ENCODE measurements around the gene MEIG1.
"Not testable (repeated sequence)": the region's sequence is repeated elsewhere in the genome, so short reads cannot be mapped to it uniquely, and the experiment has no call there.

MEIG1 gene

DNA sequence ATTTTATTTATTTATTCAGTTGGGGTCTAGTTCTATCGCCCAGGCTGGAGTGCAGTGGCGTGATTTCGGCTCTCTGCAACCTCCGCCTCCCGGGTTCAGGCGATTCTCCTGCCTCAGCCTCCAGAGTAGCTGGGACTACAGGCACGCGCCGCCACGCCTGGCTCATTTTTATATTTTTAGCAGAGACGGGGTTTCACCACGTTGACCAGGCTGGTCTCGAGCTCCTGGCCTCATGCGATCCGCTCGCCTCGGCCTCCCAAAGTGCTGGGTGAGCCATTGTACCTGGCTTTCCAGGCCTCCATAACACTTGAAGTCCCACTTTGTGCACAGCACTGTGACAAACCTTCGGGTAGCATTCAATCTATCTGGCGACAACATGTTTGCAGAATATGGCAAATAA, 4.3 kb upstream of the MEIG1 start:
- no peak overlapping the region for H3K4me3 ChIP-seq (ENCODE audit: low read depth, low read length)
- TF ChIP-seq, protein P1, sequence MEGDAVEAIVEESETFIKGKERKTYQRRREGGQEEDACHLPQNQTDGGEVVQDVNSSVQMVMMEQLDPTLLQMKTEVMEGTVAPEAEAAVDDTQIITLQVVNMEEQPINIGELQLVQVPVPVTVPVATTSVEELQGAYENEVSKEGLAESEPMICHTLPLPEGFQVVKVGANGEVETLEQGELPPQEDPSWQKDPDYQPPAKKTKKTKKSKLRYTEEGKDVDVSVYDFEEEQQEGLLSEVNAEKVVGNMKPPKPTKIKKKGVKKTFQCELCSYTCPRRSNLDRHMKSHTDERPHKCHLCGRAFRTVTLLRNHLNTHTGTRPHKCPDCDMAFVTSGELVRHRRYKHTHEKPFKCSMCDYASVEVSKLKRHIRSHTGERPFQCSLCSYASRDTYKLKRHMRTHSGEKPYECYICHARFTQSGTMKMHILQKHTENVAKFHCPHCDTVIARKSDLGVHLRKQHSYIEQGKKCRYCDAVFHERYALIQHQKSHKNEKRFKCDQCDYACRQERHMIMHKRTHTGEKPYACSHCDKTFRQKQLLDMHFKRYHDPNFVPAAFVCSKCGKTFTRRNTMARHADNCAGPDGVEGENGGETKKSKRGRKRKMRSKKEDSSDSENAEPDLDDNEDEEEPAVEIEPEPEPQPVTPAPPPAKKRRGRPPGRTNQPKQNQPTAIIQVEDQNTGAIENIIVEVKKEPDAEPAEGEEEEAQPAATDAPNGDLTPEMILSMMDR (IDR thresholded peaks at IDR 0.05; ENCODE audit: low read depth, low read length) = no peak
- in situ Hi-C loops (cut with HindIII; ENCODE audit: low sequenced_read_pairs) = no loop called here
- DNase-seq (ENCODE audit: low read depth, low spot score) = no peak

DNA sequence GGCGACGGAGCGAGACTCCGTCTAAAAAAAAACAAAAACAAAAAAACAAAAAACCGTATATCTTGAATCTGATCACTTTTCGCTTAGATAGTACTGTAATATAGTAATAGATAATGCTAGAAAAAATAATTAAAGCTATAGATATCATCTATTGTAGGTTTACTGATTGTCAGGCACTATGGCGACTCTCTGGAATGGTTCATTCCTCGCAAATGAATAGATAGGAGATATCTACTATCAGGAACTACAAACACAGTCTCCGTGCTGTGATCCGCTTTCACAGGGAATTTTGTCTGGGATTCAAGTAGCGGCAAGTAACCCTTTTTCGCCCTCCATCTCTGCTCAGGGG, 342 bp upstream of the MEIG1 start:
- TF ChIP-seq, protein P1 (IDR thresholded peaks at IDR 0.05; ENCODE audit: low read depth, low read length) = no peak

DNA sequence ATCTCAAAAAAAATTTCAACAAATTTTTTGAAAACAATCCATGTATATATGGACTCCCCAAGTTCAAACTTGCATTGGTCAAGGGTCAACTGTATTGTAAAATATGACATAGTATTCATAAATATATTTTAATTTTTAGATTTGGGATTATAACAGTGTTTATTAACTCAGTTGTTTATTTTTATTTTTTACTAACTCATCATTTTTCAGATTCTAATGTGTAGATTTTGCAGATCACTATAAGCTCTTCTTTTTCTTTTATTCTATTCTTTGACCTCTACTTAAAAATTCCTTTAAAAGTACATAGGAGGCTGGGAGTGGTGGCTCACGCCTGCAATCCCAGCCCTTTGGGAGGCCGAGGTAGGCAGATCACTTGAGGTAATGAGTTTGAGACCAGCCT, 8.7 kb downstream of the MEIG1 start:
- in situ Hi-C loops (cut with HindIII; ENCODE audit: low sequenced_read_pairs) = no loop called here
- TF ChIP-seq, protein P1 (IDR thresholded peaks at IDR 0.05; ENCODE audit: low read depth, low read length) = no peak
- no peak for DNase-seq (ENCODE audit: low read depth, low spot score)
- H3K4me3 ChIP-seq (ENCODE audit: low read depth, low read length) = no peak overlapping the region

More for the DNA sequence above, 342 bp upstream of the MEIG1 start:
- DNase-seq (ENCODE audit: low read depth, low spot score) = no peak
- in situ Hi-C loops (cut with HindIII; ENCODE audit: low sequenced_read_pairs) = no loop called here
- peak overlapping the region; percentile 76 for H3K4me3 ChIP-seq (ENCODE audit: low read depth, low read length)

DNA sequence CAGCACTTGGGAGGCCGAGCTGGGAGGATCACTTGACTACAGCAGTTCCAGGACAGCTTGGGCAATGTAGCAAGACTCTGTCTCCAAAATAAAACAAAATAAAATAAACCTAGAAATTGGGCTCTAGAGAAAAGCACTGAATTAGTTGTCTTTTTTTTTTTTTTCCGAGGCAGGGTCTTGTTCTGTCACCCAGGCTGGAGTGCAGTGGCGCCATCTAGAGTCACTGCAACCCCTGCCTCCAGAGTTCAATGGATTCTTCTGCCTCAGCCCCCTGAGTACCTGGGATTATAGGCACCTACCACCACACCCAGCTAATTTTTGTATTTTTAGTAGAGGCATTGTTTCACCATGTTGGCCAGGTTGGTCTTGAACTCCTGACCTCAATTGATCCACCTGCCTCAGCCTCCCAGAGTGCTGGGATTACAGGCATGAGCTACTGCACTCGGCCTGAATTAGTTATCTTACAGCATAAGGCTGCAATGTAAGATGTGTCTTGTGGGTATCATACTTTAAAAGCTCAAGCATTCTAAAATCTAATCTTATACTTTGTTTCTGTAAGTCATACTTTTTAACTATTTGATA, 12.8 kb downstream of the MEIG1 start:
- in situ Hi-C loops (cut with HindIII; ENCODE audit: low sequenced_read_pairs) = no loop called here

DNA sequence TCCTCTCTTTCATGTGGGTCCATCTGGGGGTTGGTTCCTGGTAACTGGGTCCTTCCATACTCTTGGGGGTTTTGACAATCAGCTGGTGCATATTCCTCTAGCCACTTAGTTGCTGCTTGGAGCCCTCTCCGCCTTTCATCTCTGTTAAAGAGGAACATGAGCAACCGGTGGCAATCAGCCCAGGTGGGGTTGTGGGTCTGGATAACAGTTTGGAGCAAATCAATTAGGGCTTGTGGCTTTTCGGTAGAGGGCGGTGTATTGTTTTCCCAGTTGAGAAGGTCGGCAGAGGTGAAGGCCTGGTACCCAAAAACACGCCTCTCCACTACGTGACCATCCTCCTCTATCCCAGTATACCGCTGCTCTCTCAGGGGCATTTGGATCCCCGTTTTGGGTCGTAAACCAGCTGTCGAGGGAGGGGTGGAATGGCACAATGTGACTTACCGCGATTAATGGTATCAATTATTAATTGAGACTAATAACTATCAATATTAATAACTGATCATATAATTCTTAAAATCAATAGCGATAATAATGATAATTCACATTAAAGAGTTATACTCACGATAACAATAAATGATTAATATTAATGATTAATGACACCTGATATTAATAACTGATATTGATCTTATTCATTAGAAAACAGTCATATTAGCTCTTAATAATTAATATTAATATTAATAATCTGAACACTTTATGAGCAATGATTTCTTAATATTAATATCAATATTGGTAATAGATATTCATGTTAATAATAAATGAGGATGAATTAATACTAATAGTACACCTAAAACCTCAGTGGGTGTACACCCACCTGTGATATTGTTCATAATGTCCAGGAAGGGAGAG, 15.2 kb downstream of the MEIG1 start:
- DNase-seq (ENCODE audit: low read depth, low spot score); H3K4me3 ChIP-seq (ENCODE audit: low read depth, low read length); in situ Hi-C loops (cut with HindIII; ENCODE audit: low sequenced_read_pairs): not testable (repeated sequence)

More for the DNA sequence above, 12.8 kb downstream of the MEIG1 start:
- no peak overlapping the region for H3K4me3 ChIP-seq (ENCODE audit: low read depth, low read length)
- TF ChIP-seq, protein P1 (IDR thresholded peaks at IDR 0.05; ENCODE audit: low read depth, low read length) = peak; percentile 72
- peak; percentile 13 for DNase-seq (ENCODE audit: low read depth, low spot score)

DNA sequence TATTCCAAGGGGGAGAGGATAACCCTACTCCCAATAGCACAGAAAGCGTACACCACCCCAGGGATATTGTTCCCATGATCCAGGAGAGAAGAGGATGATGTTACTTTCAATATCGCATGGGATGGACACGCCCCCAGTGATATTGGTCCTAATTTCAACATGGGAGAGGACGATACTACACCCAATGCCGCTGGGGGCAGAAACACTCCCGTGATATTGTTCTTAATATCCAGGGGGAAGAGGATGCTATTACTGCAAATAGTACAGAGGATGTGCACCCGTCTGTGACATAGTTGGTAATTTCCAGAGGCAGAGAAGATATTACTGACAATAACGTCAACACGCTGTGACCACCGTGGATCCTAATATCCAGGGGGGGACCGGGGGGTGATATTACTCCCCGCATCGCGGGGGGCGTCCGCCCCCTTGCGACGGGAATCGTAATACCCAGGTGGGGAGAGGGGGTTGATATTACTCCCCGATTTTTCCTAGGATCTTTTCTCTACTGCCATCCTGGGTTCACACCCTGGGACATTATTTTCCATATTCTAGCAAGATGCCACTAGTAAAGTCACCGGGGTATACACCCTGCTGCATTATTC, 16.6 kb downstream of the MEIG1 start:
- TF ChIP-seq, protein P1 (IDR thresholded peaks at IDR 0.05; ENCODE audit: low read depth, low read length) = peak; percentile 27
- no peak overlapping the region for H3K4me3 ChIP-seq (ENCODE audit: low read depth, low read length)
- in situ Hi-C loops (cut with HindIII; ENCODE audit: low sequenced_read_pairs) = no loop called here
- DNase-seq (ENCODE audit: low read depth, low spot score) = no peak

DNA sequence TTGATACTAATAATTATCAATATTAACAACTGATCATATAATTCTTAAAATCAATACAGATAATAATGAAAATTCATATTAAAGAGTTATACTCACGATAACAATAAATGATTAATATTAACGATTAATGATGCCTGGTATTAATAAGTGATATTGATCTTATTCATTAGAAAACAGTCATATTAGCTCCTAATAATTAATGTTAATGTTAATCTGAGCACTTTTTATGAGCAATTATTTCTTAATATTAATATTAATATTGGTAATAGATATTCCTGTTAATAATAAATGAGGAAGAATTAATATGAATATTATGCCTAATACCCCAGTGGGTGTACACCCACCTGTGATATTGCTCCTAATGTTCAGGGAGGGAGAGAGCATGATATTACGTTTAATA, 23.6 kb downstream of the MEIG1 start:
- H3K4me3 ChIP-seq (ENCODE audit: low read depth, low read length) = no peak overlapping the region
- TF ChIP-seq, protein P1 (IDR thresholded peaks at IDR 0.05; ENCODE audit: low read depth, low read length) = no peak
- DNase-seq (ENCODE audit: low read depth, low spot score) = no peak
- in situ Hi-C loops (cut with HindIII; ENCODE audit: low sequenced_read_pairs) = no loop called here

DNA sequence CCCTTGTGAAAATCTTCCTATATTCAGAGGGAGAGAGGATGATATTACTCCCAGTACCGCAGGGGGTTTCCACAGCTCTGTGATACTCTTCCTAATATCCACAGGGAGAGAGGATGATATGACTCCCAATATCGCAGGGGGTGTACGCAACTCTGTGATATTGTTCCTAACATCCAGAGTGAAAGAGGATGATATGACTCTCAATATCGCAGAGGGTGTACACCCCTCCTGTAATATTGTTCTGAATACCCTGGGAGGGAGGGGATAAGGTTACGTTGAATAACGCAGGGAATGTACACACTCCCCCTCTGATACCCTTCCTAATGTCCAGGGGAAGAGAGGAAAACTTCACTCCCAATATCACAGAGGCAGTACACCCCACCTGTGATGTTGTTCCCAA, 30.4 kb downstream of the MEIG1 start:
- DNase-seq (ENCODE audit: low read depth, low spot score); H3K4me3 ChIP-seq (ENCODE audit: low read depth, low read length); in situ Hi-C loops (cut with HindIII; ENCODE audit: low sequenced_read_pairs): not testable (repeated sequence)

Measured in astrocyte of the spinal cord (primary cell).